Fibroblast of pulmonary artery (primary cell): ENCODE data around the gene C17orf67.

ENCODE experiments used
- DNase-seq: peaks from one replicate; pipeline ENCODE4 v3.0.0-alpha.2; 2010; ENCODE audit warnings: low read depth
- H3K4me3 ChIP-seq: replicated peaks from 2 replicates; pipeline ENCODE4 v1.5.1; 2011; ENCODE audit warnings: low read depth, mild to moderate bottlenecking, control low read depth, low read length, moderate library complexity
- CTCF ChIP-seq: IDR thresholded peaks from 2 replicates; pipeline ENCODE4 v1.5.1; 2011; ENCODE audit warnings: mild to moderate bottlenecking, control low read depth, low read length, inconsistent platforms; ENCODE audit errors: missing control alignments

C17orf67 gene

DNA sequence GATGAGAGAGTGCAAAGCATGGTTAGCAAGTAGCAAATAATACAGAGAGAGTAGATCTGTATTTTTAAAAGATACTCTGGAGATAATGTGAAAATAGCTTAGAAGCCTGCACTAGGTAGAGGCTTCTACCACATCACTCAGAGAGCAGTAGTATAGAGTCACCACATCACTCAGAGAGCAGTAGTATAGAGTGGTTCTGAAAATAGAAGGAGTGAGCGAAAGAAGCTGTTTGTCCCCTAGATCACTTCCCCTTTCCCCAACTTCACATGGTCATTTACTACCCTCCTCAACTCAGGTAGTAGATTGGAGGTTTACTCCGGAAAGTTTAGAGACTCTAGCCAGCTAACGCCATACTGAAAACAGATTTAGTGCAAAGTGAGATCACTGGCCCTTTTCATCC, 17.3 kb upstream of the C17orf67 start:
- no peak overlapping the region for H3K4me3 ChIP-seq
- TF ChIP-seq CTCF, result no peak
- DNase-seq, result no peak

GRCh38 chr17:56850591-56850990, 16.9 kb upstream of the C17orf67 start:
- TF ChIP-seq CTCF, result no peak
- no peak for DNase-seq
- no peak overlapping the region for H3K4me3 ChIP-seq

DNA sequence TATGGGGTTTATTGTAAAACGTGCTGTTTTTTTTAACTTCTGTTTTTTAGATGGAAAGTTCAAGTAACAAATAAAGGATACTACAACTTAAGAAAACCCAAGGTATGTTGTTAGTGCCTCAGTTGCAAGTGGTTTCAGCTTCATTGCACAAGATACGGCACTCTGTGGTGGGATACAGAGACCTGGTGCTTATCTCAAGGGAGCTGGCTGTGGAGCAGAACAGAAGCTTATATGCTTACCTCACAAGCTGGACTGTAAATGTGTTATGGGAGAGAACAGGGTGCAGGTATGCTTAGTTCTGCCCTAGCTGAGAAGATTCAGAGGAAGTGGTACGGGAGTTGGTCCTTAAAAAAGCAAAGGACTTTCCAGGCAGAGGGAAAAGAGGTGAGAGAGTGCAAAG, 15.4 kb upstream of the C17orf67 start:
- no peak for TF ChIP-seq CTCF
- no peak overlapping the region for H3K4me3 ChIP-seq

DNA sequence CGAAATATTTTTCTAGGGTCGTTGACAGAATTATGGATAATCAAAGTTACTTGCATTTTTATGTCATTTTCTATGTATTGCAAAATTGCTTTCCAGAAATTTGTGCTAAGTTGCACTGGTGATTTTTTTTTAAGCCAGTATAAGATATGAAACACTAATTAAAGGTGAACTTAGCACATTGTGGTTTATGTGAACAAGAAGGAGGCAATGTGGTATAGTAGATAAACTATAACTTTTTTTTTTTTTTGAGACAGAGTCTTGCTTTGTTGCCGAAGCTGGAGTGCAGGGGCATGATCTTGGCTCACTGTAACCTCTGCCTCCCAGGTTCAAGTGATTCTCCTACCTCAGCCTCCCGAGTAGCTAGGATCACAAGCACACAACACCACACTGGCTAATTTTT, 13.4 kb upstream of the C17orf67 start:
- no peak for TF ChIP-seq CTCF
- no peak overlapping the region for H3K4me3 ChIP-seq
- no peak for DNase-seq

More for the DNA sequence above, 15.4 kb upstream of the C17orf67 start:
- no peak for DNase-seq

DNA sequence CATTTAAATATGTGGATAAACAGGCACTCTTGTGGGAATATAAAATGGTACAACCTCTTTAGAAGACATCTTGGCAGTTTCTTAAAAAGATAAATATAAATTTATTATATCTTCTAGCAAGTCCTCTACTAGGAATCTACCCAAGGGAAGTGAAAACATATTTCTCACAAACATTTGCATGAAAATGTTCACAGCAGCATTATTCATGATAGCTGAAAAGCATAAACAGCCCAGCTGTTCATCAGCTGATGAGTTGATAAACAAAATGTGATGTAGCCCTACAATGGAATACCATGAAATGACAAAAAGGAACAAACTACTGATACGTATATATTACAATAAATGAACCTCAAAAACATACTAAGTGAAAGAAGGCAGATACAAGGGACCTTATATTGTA, 12.2 kb upstream of the C17orf67 start:
- no peak overlapping the region for H3K4me3 ChIP-seq
- no peak for DNase-seq
- TF ChIP-seq CTCF, result no peak

- H3K4me3 ChIP-seq, result no peak overlapping the region
- no peak for TF ChIP-seq CTCF
- no peak for DNase-seq
Observed at GRCh38 chr17:56842577-56842976, 8.9 kb upstream of the C17orf67 start.

- DNase-seq, result no peak
- TF ChIP-seq CTCF, result no peak
- no peak overlapping the region for H3K4me3 ChIP-seq
Observed at GRCh38 chr17:56838687-56839086, 5.0 kb upstream of the C17orf67 start.
